DMS79 treated with DMSO at 0.1 percent for 48 hours (cell line): ENCODE results near the gene NDP.

Experiments
- DNase-seq: peaks from one replicate; lab custom pipeline; 2025; lab: John Stamatoyannopoulos, UW

NDP gene, protein sequence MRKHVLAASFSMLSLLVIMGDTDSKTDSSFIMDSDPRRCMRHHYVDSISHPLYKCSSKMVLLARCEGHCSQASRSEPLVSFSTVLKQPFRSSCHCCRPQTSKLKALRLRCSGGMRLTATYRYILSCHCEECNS

DNA sequence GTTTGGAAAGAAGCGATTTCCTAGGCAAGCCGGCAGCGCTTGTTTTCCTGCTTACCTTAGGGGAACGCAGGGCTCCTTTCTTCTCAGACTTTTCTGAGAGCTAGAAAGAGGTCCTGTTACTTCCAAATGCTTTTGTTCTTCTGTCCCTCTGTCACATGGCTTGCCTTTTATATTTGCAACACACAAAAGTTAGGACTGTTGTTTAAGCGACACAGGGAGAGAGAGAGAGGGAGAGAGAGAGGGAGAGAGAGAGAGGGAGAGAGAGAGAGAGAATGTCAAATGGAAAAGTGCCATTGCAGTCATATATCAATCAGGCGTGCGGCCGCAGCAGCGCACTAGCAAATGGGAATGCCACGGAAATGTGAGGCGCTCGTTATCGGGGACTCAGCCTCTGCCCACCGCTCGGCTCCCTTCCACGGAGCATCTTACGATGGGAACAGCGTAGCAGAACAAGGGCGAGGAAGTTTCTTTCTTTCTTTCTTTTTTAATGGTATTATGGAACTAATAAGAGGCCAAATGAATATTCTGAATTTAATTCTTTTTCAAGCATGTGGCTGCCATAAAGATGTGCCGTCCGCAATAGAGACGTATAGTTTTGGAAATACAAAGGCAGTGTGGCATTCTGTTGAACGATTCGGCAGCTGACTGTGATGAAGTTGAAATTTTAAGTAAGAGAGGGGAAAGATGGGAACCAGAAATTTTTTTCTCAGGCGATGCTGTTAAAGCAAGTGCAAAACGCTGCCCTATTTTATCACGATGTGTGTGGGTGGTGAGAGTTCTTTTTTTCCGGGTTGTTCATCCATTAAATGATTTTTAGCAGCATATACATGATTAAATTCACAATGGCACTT is at the start of gene NDP:
NDP (minus strand) TSS at position 142 of the 851 bp plus-strand sequence. CDS start 14,745 bp downstream, outside the sequence.
- DNase-seq, result no peak

GRCh38 chrX:44022964-44023363 is 49.8 kb upstream of the NDP start:
- no peak for DNase-seq

DNA sequence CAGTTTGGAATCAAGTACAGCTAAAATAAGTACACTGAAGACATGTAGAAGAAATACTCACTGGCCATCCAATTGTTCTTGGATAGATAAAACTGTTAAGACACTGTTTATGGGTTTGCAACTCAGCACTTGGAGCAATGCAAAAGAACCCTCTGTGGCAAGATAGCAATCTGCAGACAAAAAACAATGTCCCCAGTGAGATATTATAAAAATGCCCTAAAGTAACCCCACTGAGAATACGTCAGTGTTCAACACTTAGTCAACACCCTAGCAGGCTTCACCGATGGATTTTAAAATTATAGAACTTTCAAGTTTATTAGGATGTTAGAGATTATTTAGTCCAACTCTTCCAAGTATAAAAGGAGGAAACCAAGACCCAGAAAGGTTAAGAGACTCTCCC is 47.5 kb upstream of the NDP start:
- DNase-seq, result no peak

DNA sequence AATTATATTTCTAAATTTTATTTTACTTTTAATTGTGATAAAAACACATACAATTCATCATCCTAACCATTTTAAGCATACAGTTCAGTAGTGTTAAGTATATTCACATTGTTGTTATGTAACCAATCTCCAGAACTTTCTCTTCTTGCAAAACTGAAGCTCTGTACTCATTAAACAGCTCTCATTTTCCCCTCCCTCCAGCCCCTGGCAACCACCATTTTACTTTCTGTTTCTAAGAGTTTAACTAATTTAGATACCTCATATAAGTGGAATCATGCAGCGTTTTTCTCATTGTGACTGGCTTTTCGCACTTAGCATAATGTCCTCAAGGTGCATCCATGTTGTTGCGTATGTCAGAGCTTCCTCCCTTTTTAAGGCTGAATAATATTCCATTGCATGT is 46.7 kb upstream of the NDP start:
- no peak for DNase-seq

DNA sequence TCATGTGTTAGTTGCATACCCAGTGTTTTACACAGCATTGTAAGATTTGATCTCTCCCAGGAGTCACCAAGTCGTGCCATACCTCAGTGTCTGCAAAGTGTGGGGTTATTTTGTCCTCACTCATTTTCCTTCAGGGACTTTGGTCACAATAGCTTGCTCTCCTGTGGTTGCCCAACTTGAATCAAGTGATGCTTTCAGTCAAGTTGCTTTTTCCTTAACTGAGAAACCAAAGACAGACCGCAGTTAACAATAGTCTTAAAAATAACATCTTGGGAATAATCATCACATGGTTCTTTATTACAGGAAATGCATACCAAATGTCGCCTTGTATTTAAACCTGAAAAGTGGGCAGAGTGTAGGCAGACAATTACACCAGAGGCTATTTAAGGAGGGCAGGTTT is 44.5 kb upstream of the NDP start:
- no peak for DNase-seq

DNA sequence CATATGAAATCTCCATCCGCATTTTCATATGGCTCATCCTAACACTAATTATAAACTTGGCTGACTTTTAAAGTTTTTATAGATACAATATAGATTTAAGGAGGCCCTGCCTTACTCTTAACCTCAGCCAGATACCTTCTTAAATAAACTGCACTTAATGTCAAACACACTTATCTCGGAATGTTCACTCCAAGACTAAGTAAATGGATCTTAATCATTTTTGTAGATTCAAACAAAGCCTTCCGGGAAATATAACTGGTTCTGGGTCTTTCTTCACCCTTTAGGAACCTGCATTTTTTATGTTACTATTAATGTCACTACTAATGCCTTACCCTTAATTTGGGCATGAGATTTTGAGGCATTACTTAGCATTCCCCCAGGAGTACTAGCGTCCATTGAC is 43.7 kb upstream of the NDP start:
- DNase-seq, result no peak

DNA sequence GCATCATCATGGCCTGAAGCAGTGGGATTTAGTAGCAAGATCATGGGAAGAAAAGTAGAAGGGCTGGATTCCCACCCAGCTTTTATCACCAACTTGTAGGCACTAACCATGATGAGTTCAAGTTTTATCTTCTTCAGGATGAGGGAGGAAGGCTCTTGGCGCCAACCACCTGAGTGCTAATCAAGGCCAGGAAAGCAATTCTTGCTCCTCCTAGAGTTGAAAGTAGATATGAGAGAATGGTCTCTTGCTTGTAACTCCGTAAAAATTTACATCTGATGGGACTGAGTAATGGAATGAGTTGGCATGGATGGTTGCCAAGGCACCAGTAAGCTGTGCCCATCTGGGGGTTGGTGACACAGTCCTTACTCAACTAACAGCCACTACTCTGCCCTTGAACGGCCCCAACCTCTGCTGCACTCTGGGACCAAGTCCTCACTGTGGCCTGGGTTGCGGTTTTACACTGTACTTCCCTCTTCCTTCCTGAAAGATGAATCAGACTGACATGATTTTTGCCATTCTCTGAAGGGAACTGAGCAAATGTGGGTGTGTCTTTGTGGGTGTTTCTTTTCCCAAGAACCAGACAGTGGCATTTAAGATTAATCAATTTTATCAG is 39.4 kb upstream of the NDP start:
- DNase-seq, result no peak

DNA sequence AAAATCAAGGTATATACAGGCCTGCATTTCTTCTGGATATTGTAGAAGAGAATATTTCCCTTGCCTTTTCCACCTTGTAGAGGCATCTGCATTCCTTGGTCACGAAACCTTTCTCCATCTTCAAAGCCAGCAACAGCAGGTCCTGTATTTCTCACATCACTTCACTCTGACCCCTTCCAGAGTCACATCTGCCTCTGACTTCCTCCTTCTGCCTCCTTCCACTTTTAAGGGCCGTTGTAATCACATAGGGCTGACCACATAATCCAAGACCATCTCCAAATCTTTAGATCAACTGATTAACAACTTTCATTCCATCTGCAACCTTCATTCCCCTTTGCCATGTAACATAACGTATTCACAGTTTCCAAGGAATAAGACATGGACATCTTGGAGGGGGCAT is 38.3 kb upstream of the NDP start:
- no peak for DNase-seq

- no peak for DNase-seq
These were observed 37.4 kb upstream of the NDP start for GRCh38 chrX:44010626-44011025.

DNA sequence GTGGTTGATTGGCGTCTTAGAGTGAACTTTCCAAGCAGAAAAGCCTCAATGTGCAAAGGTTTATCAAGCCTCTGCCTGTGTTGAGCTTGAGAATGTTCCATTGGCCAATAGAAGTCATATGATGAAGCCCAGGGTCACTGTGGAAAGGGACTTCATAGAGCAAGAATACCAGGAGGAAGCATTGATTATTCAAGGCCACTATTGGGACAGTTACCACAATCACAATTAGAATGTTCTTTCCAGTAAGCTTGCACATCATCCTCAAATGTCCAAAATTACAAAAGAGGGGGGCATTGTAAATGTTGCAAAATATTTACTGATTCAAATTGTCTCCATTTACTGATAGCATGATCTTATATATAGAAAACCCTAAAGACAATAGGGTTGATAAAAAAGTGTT is 32.9 kb upstream of the NDP start:
- DNase-seq, result no peak

- DNase-seq, result no peak
These were observed 30.8 kb upstream of the NDP start for GRCh38 chrX:44003975-44004374.

GRCh38 chrX:44002567-44002966 is 29.4 kb upstream of the NDP start:
- no peak for DNase-seq

GRCh38 chrX:43998374-43998773 is 25.2 kb upstream of the NDP start:
- DNase-seq, result no peak

DNA sequence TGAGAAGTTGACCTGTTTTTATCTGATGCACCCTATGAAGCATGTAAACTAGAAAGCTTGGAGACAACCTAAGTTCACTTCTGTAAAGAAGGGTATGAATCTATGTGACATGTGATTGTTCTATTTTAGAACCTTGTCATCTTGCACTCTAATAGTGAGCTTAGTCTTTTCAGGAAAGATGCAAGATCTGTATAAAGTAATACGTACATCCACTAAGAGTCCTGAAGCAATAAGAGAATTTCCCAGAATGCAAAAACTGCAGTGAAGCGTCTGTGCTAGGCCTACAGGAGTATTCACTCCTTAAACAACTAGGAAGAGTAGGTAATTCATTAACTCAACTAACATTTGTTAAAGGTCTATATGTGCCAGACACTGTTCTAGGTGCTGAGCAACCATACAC is 23.3 kb upstream of the NDP start:
- DNase-seq, result no peak

- no peak for DNase-seq
These were observed 12.9 kb upstream of the NDP start for GRCh38 chrX:43986083-43986482.

DNA sequence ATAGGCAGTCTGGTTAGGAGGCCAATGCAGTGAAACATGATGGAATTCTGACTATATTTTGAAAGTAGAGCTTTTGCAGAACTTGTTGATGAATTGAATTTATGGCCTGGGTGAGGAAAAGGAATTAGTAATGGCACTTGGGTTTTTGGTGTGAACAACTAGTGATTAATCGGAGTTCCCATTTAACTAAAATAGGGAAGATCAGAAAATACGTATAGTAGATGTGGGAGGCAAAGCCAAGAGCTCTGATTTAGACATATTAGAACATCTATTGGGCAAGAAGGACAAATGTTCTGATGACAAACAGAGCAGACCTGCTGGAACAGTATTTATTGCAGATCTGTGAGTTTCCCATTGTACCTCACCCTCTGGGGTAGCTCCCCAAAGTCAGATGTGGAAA is 12.3 kb upstream of the NDP start:
- DNase-seq, result no peak

- DNase-seq, result no peak
These were observed 5.0 kb upstream of the NDP start for GRCh38 chrX:43978226-43978625.

GRCh38 chrX:43976205-43976604 is 3.0 kb upstream of the NDP start:
- no peak for DNase-seq

GRCh38 chrX:43975796-43976195 is 2.6 kb upstream of the NDP start:
- no peak for DNase-seq

DNA sequence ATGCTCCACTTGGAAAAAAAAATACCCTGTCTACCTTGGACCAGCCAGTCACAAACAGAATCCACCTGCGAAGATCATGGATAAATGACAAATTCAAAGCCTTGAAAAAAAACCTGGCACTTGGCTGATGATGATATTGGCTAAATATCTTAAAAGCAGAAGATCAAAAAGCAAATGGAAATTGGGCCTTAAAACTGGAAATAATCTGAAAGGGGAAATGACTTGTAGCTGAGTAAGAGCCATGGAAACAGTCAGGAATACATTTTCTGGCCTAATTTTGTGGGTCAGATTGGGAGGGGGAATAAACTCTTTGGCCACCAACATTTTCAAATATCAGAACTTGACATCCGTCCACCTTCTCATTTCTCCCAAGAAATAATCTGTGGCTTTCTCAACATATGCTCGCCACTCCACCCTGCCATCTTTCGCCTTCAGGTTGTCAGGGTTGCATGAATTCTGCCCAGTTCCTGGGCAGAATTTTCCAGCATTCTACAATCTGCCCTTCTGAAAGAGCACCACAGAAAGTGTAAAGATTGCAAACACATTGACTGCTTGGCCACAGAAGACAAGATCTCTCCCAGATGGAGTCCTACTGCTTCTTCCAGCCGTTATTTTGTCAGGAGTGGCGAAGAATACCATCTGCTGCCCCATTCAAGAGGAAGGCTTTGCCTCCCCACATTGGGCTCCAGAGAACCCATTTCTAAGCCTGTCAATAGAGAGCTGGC is 1.7 kb upstream of the NDP start:
- DNase-seq, result no peak

DNA sequence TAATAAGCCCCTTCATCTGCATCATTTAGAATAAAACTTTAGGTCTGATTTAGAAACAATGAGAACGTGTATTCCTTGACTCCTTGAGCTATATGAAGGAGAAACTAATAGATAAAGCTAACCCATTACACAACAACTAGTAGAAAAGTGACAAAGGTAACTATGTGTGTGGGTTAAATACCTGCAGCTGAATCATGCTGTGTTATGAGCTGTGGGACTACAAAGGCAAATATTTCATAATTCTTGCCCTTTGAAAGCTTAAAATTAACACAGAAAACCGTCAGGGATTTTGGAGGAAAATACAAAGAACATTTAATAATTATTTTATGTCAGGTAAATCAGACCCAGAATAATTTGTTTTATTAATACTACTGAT is 898 bp upstream of the NDP start:
- no peak for DNase-seq

DNA sequence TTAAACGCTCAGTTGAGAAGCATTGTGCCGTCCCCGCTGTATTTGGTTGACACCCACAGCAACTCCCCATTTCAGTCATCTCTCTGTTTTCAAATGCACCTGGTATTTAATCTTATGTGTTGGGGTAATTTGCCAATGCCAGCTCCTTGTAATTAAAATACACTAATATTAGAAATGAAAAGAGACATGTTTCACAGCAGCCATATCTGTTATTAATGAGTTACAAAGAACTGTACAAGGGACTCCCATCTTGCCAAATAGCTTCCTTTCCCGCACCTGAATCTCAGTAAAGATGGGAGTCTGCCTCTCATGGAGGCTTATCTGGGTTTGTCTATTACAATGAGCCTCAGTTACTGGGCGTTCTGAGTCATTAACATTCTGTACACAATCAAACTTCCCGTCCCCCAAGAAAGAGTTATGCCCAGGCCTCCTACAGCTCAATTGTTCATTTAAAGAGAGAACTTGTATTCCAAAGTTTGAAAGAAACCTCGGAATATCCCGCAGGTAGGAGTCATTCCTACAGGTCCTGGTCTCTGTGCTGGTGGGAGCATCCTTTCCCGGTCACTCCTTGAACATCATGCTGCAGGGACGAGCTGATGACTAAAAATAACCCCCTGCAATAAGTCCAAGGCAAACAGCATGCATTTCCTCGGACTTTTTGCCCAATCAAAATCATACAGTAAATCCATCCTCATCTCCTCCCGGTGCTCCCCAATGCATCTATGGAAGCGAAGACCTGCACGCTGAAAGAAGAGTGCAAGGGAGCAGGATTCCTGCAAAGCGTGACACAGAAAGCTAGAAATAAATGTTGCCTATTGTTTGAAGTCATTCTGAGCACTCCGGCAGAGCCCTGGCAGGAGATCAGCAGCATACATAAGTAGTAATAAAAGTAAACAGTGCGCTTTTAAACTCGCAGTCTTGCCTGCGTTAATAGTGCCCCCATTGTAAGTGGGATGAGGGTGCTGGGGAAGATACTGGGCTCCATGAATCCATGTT is 926 bp downstream of the NDP start:
- DNase-seq, result peak; percentile 0
